Measurements from ENCODE around the gene GHRL. TPM values are rescaled to one million over a fixed set of nuclear protein-coding genes. Genes with fewer than 3 reads are reported as not detected.

The GHRL gene
- total RNA-seq, 1 experiment from 2014 or later: not detected

GRCh38 chr3:10334042-10334441 is 41.3 kb upstream of the GHRL start:
- TF ChIP-seq EZH2 (IDR thresholded peaks at IDR 0.05; ENCODE audit: low read depth) (no peak), CTCF (conservative IDR thresholded peaks at IDR 0.05) (no peak)
- intact Hi-C loops (cut with micrococcal nuclease; ENCODE audit: unreplicated experiment): no loop called here
- BruUV-seq (replicated peaks): no TSS peak
- no peak for DNase-seq
- H3K4me3 ChIP-seq: no peak overlapping the region
- H3K9me2 ChIP-seq (ENCODE audit: insufficient read depth): no peaks in the 10 kb centered on the region
- H3K79me2 ChIP-seq (ENCODE audit: low read depth): no peaks in the 10 kb centered on the region
- POLR2A ChIA-PET (ENCODE audit: unreplicated experiment): no interaction called here
- H4K20me1 ChIP-seq (ENCODE audit: insufficient read depth): no peaks in the 10 kb centered on the region
- H3K27me3 ChIP-seq (ENCODE audit: insufficient read depth, low read depth): peaks cover 89% of the 10 kb centered on the region
- no peaks in the 10 kb centered on the region for H3F3A ChIP-seq (ENCODE audit: insufficient read depth, low read depth)
- no peaks in the 10 kb centered on the region for H3K9me3 ChIP-seq (ENCODE audit: insufficient read depth, low read depth)
- no peak overlapping the region for H2AFZ ChIP-seq
- no peak overlapping the region for H3K4me2 ChIP-seq
- H3K36me3 ChIP-seq (ENCODE audit: low read depth): no peaks in the 10 kb centered on the region
- H3K27ac ChIP-seq: no peak overlapping the region
- H3K4me1 ChIP-seq (replicated peaks; ENCODE audit: insufficient read depth): no peaks in the 10 kb centered on the region
- CTCF ChIA-PET: interaction anchor here (0.6 kb wide), 1 partner anchor 1493 kb away, joined by 3 read pairs; no protein-coding TSS in a partner anchor

GRCh38 chr3:10333349-10333650 is 40.6 kb upstream of the GHRL start:
- ChIA-PET POLR2A (ENCODE audit: unreplicated experiment) (no interaction called here), CTCF (no interaction called here)
- no peaks in the 10 kb centered on the region for H3K9me2 ChIP-seq (ENCODE audit: insufficient read depth)
- H3K36me3 ChIP-seq (ENCODE audit: low read depth): no peaks in the 10 kb centered on the region
- no peak overlapping the region for H3K27ac ChIP-seq
- BruUV-seq (replicated peaks): no TSS peak
- intact Hi-C loops (cut with micrococcal nuclease; ENCODE audit: unreplicated experiment): no loop called here
- no peak for TF ChIP-seq CTCF (conservative IDR thresholded peaks at IDR 0.05)
- H3K27me3 ChIP-seq (ENCODE audit: insufficient read depth, low read depth): peaks cover 90% of the 10 kb centered on the region
- H2AFZ ChIP-seq: no peak overlapping the region
- no peaks in the 10 kb centered on the region for H3F3A ChIP-seq (ENCODE audit: insufficient read depth, low read depth)
- H3K4me2 ChIP-seq: no peak overlapping the region
- H4K20me1 ChIP-seq (ENCODE audit: insufficient read depth): no peaks in the 10 kb centered on the region
- no peaks in the 10 kb centered on the region for H3K9me3 ChIP-seq (ENCODE audit: insufficient read depth, low read depth)
- no peaks in the 10 kb centered on the region for H3K4me1 ChIP-seq (replicated peaks; ENCODE audit: insufficient read depth)
- no peaks in the 10 kb centered on the region for H3K79me2 ChIP-seq (ENCODE audit: low read depth)
- H3K4me3 ChIP-seq: no peak overlapping the region
- DNase-seq: no peak

DNA sequence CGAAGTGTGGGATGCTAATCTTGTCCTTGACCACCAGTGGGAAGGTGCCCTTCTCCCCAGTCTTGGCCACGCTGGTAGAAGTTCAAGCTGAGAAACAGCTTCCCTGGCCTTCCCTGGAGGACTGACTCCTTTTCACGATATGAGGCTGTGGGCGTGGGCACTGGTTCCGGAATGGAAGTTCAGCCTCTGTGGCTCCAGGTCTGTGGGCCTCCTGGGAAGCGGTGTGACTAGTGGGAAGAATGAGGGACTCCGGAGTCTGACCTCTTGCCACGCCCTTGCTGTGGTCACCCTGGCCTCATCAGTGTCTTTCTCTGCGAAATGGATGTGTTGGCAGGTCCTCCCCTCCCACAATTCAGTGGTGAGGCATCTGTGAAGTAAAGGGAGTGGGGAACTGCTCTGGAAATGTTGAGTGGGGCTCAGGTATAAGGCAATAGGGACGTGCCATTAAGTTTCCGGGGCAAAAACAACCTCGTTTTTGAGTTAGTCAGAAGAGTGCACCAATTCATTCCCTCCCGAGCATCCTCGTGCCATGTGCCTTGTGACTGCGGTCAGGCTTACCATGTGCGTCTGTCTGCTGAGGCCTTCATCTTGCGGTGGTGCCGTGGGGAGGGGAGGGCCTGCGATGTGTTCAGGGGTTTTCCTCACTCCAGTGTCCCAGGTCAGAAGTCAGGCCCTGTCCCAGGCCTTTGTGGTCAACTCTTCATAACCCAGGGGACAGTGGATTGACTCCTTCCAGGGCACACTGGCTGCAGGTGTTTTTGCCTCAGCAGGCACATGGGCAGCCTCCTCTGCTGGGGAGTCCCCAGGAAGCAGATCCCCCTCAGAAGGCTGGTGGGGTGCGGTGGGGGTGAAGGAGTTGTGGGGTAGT is 40.0 kb upstream of the GHRL start:
- no peaks in the 10 kb centered on the region for H3K9me2 ChIP-seq (ENCODE audit: insufficient read depth)
- H3K4me1 ChIP-seq (replicated peaks; ENCODE audit: insufficient read depth): no peaks in the 10 kb centered on the region
- no peak overlapping the region for H2AFZ ChIP-seq
- H3K9me3 ChIP-seq (ENCODE audit: insufficient read depth, low read depth): no peaks in the 10 kb centered on the region
- H4K20me1 ChIP-seq (ENCODE audit: insufficient read depth): no peaks in the 10 kb centered on the region
- CTCF ChIA-PET: no interaction called here
- H3K27ac ChIP-seq: no peak overlapping the region
- H3K36me3 ChIP-seq (ENCODE audit: low read depth): no peaks in the 10 kb centered on the region
- DNase-seq: no peak
- H3F3A ChIP-seq (ENCODE audit: insufficient read depth, low read depth): no peaks in the 10 kb centered on the region
- intact Hi-C loops (cut with micrococcal nuclease; ENCODE audit: unreplicated experiment): no loop called here
- H3K4me2 ChIP-seq: no peak overlapping the region
- H3K4me3 ChIP-seq: no peak overlapping the region
- H3K27me3 ChIP-seq (ENCODE audit: insufficient read depth, low read depth): peaks cover 96% of the 10 kb centered on the region
- TF ChIP-seq CTCF (conservative IDR thresholded peaks at IDR 0.05) (no peak), EZH2 (IDR thresholded peaks at IDR 0.05; ENCODE audit: low read depth) (no peak)
- POLR2A ChIA-PET (ENCODE audit: unreplicated experiment): no interaction called here
- no TSS peak for BruUV-seq (replicated peaks)
- no peaks in the 10 kb centered on the region for H3K79me2 ChIP-seq (ENCODE audit: low read depth)

All from PC-9 (cell line).